Measurements from ENCODE around the gene PAWR. TPM values are rescaled to one million over a fixed set of nuclear protein-coding genes. Genes with fewer than 3 reads are reported as not detected.

PAWR gene
- total and polyA plus RNA-seq, 2 of the 13 experiments (the other 11 are each of a cell fraction or from before 2014, with no cell fraction given) = 29.1 to 36.1 TPM

DNA sequence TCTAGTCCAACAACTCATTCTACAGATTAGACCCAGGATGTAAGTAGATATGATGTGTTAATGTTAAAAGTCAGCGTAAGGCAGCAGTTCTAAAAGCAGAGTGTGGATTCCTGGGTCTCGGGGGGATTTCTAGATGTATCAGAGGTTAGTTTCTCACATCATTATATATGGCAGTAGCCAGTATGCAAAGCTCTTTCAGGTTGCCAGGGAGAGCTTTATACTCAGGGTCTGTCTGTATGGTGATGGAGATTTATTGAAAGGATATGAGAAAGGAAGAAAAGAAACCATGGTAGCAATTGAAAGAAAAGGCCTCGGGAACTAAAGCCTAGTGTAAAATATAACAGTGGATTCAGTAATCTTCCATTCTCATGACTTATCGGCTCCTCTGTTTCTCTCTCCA is 26.2 kb upstream of the PAWR start:
- TF ChIP-seq EEA1 (CRISPR knock-in tag; IDR thresholded peaks at IDR 0.05; ENCODE audit: borderline replicate concordance) (no peak), ZNF670 (CRISPR knock-in tag; IDR thresholded peaks at IDR 0.05; ENCODE audit: borderline replicate concordance) (no peak), GTF2F1 (IDR thresholded peaks at IDR 0.05; ENCODE audit: low read length) (no peak)
- TF ChIP-seq, protein P1, sequence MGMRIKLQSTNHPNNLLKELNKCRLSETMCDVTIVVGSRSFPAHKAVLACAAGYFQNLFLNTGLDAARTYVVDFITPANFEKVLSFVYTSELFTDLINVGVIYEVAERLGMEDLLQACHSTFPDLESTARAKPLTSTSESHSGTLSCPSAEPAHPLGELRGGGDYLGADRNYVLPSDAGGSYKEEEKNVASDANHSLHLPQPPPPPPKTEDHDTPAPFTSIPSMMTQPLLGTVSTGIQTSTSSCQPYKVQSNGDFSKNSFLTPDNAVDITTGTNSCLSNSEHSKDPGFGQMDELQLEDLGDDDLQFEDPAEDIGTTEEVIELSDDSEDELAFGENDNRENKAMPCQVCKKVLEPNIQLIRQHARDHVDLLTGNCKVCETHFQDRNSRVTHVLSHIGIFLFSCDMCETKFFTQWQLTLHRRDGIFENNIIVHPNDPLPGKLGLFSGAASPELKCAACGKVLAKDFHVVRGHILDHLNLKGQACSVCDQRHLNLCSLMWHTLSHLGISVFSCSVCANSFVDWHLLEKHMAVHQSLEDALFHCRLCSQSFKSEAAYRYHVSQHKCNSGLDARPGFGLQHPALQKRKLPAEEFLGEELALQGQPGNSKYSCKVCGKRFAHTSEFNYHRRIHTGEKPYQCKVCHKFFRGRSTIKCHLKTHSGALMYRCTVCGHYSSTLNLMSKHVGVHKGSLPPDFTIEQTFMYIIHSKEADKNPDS (CRISPR knock-in tag; IDR thresholded peaks at IDR 0.05) = no peak
- ATAC-seq (no peak), FAIRE-seq (no peak), DNase-seq (ENCODE audit: low spot score) (no peak)
- Histone ChIP-seq H2AFZ (ENCODE audit: low read length) (no peak overlapping the region), H3K27ac (ENCODE audit: extremely low read length, insufficient read depth, low read length) (no peak overlapping the region), H3K9me3 (ENCODE audit: low read length) (no peaks in the 10 kb centered on the region), H3K79me2 (ENCODE audit: insufficient read depth, low read length) (no peaks in the 10 kb centered on the region), H3K4me2 (ENCODE audit: low read depth, low read length) (no peak overlapping the region), H3K27me3 (ENCODE audit: control insufficient read depth in 1 of 2, insufficient read depth in 2 of 2, low read length in 2 of 2) (no peaks in the 10 kb centered on the region), H3K4me1 (ENCODE audit: insufficient read depth, low read length) (peaks cover 2% of the 10 kb centered on the region; the same call in 1 of the 2 replicates), H3K36me3 (replicated peaks in 1 of 2; ENCODE audit: control insufficient read depth in 1 of 2, insufficient read depth in 2 of 2, low read length in 2 of 2) (no peaks in the 10 kb centered on the region), H3K9ac (ENCODE audit: insufficient read depth, low read depth, low read length) (no peak overlapping the region), H4K20me1 (ENCODE audit: insufficient read depth, low read length) (no peaks in the 10 kb centered on the region), H3K4me3 (replicated peaks in 1 of 3; ENCODE audit: insufficient read depth in 1 of 3, low read depth in 2 of 3, low read length in 3 of 3) (no peak overlapping the region)
- WGBS (ENCODE audit: low lambda C conversion rate) = 58% methylated on average over 4 of the region's 4 CpGs
- intact Hi-C loops (cut with micrococcal nuclease; ENCODE audit: unreplicated experiment) (no loop called here), in situ Hi-C loops (cut with HindIII; ENCODE audit: extremely low pct_ligation_motif_present, low pct_unique_long_range_greater_than_20kb) (no loop called here)
- POLR2A ChIA-PET = no interaction called here
- BruUV-seq (replicated peaks) = no TSS peak
- CTCF ChIA-PET (ENCODE audit: low intra/inter-chr PET ratio, low total read pairs) = no interaction called here

DNA sequence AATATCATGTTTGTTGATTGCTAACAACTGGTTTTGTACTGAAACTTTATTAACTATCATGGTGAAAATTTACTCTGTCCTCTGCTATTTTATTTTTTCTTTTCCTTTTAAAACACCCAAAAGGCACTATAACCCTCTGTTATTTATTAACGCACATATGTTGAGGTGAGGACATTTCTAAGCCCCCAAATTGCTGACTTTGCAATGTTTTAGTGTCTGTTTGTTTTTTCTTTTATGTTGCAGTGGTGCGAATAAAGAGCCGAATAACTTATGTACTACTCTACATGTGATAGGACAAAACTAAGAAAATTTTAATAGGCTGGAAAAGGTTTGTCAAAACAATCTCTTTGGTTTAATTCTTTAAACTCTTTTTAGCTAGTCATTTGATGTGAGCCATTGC is 24.5 kb upstream of the PAWR start:
- ChIA-PET CTCF (ENCODE audit: low intra/inter-chr PET ratio, low total read pairs) (no interaction called here), POLR2A (no interaction called here)
- Histone ChIP-seq H4K20me1 (ENCODE audit: insufficient read depth, low read length) (no peaks in the 10 kb centered on the region), H3K36me3 (replicated peaks in 1 of 2; ENCODE audit: control insufficient read depth in 1 of 2, insufficient read depth in 2 of 2, low read length in 2 of 2) (no peaks in the 10 kb centered on the region), H2AFZ (ENCODE audit: low read length) (no peak overlapping the region), H3K4me1 (ENCODE audit: insufficient read depth, low read length) (peaks cover 7% of the 10 kb centered on the region; the same call in 1 of the 2 replicates), H3K27me3 (ENCODE audit: control insufficient read depth in 1 of 2, insufficient read depth in 2 of 2, low read length in 2 of 2) (no peaks in the 10 kb centered on the region), H3K4me3 (replicated peaks in 1 of 3; ENCODE audit: insufficient read depth in 1 of 3, low read depth in 2 of 3, low read length in 3 of 3) (no peak overlapping the region), H3K27ac (ENCODE audit: extremely low read length, insufficient read depth, low read length) (no peak overlapping the region), H3K9me3 (ENCODE audit: low read length) (no peaks in the 10 kb centered on the region), H3K4me2 (ENCODE audit: low read depth, low read length) (no peak overlapping the region), H3K9ac (ENCODE audit: insufficient read depth, low read depth, low read length) (no peak overlapping the region), H3K79me2 (ENCODE audit: insufficient read depth, low read length) (no peaks in the 10 kb centered on the region)
- ATAC-seq (no peak), FAIRE-seq (no peak), DNase-seq (ENCODE audit: low spot score) (no peak)
- intact Hi-C loops (cut with micrococcal nuclease; ENCODE audit: unreplicated experiment) = no loop called here
- BruUV-seq (replicated peaks) = no TSS peak
- WGBS (ENCODE audit: low lambda C conversion rate) = 76% methylated on average over 3 of the region's 3 CpGs
- TF ChIP-seq MAFK (conservative IDR thresholded peaks at IDR 0.05 in 1 of 2, IDR thresholded peaks at IDR 0.05 in 1 of 2; ENCODE audit: low read length in 2 of 2) = peak; percentile 96 to 98
- TF ChIP-seq ZNF768 (CRISPR knock-in tag; IDR thresholded peaks at IDR 0.05) = no peak
- TF ChIP-seq, protein P2, sequence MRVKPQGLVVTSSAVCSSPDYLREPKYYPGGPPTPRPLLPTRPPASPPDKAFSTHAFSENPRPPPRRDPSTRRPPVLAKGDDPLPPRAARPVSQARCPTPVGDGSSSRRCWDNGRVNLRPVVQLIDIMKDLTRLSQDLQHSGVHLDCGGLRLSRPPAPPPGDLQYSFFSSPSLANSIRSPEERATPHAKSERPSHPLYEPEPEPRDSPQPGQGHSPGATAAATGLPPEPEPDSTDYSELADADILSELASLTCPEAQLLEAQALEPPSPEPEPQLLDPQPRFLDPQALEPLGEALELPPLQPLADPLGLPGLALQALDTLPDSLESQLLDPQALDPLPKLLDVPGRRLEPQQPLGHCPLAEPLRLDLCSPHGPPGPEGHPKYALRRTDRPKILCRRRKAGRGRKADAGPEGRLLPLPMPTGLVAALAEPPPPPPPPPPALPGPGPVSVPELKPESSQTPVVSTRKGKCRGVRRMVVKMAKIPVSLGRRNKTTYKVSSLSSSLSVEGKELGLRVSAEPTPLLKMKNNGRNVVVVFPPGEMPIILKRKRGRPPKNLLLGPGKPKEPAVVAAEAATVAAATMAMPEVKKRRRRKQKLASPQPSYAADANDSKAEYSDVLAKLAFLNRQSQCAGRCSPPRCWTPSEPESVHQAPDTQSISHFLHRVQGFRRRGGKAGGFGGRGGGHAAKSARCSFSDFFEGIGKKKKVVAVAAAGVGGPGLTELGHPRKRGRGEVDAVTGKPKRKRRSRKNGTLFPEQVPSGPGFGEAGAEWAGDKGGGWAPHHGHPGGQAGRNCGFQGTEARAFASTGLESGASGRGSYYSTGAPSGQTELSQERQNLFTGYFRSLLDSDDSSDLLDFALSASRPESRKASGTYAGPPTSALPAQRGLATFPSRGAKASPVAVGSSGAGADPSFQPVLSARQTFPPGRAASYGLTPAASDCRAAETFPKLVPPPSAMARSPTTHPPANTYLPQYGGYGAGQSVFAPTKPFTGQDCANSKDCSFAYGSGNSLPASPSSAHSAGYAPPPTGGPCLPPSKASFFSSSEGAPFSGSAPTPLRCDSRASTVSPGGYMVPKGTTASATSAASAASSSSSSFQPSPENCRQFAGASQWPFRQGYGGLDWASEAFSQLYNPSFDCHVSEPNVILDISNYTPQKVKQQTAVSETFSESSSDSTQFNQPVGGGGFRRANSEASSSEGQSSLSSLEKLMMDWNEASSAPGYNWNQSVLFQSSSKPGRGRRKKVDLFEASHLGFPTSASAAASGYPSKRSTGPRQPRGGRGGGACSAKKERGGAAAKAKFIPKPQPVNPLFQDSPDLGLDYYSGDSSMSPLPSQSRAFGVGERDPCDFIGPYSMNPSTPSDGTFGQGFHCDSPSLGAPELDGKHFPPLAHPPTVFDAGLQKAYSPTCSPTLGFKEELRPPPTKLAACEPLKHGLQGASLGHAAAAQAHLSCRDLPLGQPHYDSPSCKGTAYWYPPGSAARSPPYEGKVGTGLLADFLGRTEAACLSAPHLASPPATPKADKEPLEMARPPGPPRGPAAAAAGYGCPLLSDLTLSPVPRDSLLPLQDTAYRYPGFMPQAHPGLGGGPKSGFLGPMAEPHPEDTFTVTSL (CRISPR knock-in tag; IDR thresholded peaks at IDR 0.05; ENCODE audit: borderline replicate concordance) = no peak
- peak; percentile 97 for TF ChIP-seq MAFF (IDR thresholded peaks at IDR 0.05; ENCODE audit: low read depth, low read length)
- in situ Hi-C loops (cut with HindIII; ENCODE audit: extremely low pct_ligation_motif_present, low pct_unique_long_range_greater_than_20kb) = no loop called here
